ENCODE measurements around the gene NTM.
A peak's percentile ranks its signal among the peaks of the same experiment; 100 is the strongest.

Gene NTM

DNA sequence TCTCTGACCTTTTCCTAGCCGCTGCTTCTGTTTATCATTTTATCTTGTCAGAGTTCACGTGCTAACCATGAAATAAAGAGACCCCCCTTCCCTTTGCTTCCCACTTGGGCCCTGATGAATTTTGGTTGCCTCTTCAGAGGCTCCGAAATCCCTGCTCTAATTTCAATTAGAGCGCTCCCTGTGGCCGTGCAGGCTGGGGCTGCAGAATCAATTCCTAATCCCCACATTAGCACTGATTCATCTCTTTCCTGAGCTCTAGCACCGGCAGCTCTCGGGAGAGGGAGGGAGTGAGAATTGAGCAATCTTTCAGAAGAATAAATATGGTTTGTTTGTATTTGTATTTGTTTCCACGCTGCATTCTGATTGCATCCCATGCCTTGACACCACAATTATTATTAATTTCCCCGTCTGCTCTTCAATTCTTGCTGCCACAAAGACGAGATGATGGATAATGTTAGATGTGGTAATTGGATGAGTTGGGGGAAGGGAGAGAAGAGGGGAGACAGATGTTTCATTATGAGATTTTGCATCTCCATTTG is 76.9 kb downstream of the NTM start:
- 79% methylated on average over 5 of the region's 10 CpGs for WGBS
- H3K4me1 ChIP-seq (ENCODE audit: control insufficient read depth, insufficient read depth, low read depth, low read length): no peaks in the 10 kb centered on the region
- H3K4me2 ChIP-seq (ENCODE audit: low read length, poor library complexity, severe bottlenecking): no peak overlapping the region
- no peak overlapping the region for H3K4ac ChIP-seq (ENCODE audit: low read depth in 1 of 2, low read length in 2 of 2)
- no peak overlapping the region for H4K8ac ChIP-seq (ENCODE audit: low read length)
- no peak overlapping the region for H3K27ac ChIP-seq (ENCODE audit: low read length, poor library complexity, severe bottlenecking)
- H2BK15ac ChIP-seq (ENCODE audit: low read depth, poor library complexity, severe bottlenecking): no peak overlapping the region
- no peak overlapping the region for H3K18ac ChIP-seq (ENCODE audit: low read depth in 1 of 2, low read length in 2 of 2)
- DNase-seq: no peak
- H2BK120ac ChIP-seq (ENCODE audit: low read depth, low read length): no peak overlapping the region
- H3K14ac ChIP-seq (ENCODE audit: low read length in 2 of 2): no peak overlapping the region
- no peaks in the 10 kb centered on the region for H3K9me3 ChIP-seq (ENCODE audit: control insufficient read depth, low read length)
- H3K27me3 ChIP-seq (ENCODE audit: control insufficient read depth in 1 of 2, insufficient read depth in 1 of 2, low read length in 2 of 2): peaks cover 0 to under 1% of the 10 kb centered on the region in 2 experiments
- H3K79me1 ChIP-seq (replicated peaks; ENCODE audit: low read length, poor library complexity, severe bottlenecking): no peaks in the 10 kb centered on the region
- no peak overlapping the region for H2BK5ac ChIP-seq (ENCODE audit: low read depth, low read length, poor library complexity, severe bottlenecking)
- no peak overlapping the region for H3K23ac ChIP-seq (ENCODE audit: low read length in 2 of 2)
- no peak overlapping the region for H4K91ac ChIP-seq (ENCODE audit: low read length)
- no peak overlapping the region for H2BK12ac ChIP-seq (ENCODE audit: low read length in 2 of 2)
- no peak overlapping the region for H3K9ac ChIP-seq (ENCODE audit: low read length)
- no peak overlapping the region for H3K4me3 ChIP-seq (ENCODE audit: insufficient read depth in 1 of 2, low read depth in 1 of 2, low read length in 2 of 2)
- H2AFZ ChIP-seq (ENCODE audit: low read depth, low read length): no peak overlapping the region
- no peak overlapping the region for H2AK5ac ChIP-seq (ENCODE audit: low read length, severe bottlenecking)
- H3K36me3 ChIP-seq (ENCODE audit: control insufficient read depth in 1 of 2, insufficient read depth in 2 of 2, low read depth in 1 of 2, low read length in 2 of 2): no peaks in the 10 kb centered on the region

DNA sequence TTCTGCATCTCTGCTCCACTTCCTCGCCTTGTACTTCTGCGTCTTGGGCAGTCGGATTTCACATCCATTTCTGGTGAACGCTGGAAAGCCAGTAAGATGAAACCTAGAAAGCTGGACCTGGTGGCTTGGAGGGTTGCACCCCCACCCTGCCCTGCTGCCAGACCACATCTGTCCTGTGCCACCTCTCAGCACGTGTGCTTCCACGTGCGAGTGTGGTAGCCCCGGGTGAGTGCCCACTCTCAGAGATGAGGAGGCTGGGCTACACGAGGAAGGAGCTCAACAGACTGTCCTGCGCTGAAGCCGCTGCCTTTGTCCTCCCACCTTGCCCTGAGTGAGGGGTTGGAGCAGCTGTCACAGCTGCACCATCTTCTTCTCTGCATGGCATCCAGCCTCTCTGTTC is 77.5 kb downstream of the NTM start:
- H2BK15ac ChIP-seq (ENCODE audit: low read depth, poor library complexity, severe bottlenecking): no peak overlapping the region
- no peak overlapping the region for H3K18ac ChIP-seq (ENCODE audit: low read depth in 1 of 2, low read length in 2 of 2)
- no peak overlapping the region for H4K8ac ChIP-seq (ENCODE audit: low read length)
- no peak overlapping the region for H3K4me2 ChIP-seq (ENCODE audit: low read length, poor library complexity, severe bottlenecking)
- H2AFZ ChIP-seq (ENCODE audit: low read depth, low read length): no peak overlapping the region
- no peak for DNase-seq
- WGBS: 80% methylated on average over 11 of the region's 11 CpGs
- peak overlapping the region in 1 of 2 experiments; percentile 22 for H3K14ac ChIP-seq (ENCODE audit: low read length in 2 of 2)
- no peaks in the 10 kb centered on the region for H3K4me1 ChIP-seq (ENCODE audit: control insufficient read depth, insufficient read depth, low read depth, low read length)
- no peak overlapping the region for H2BK5ac ChIP-seq (ENCODE audit: low read depth, low read length, poor library complexity, severe bottlenecking)
- no peaks in the 10 kb centered on the region for H3K79me1 ChIP-seq (replicated peaks; ENCODE audit: low read length, poor library complexity, severe bottlenecking)
- no peak overlapping the region for H3K4me3 ChIP-seq (ENCODE audit: insufficient read depth in 1 of 2, low read depth in 1 of 2, low read length in 2 of 2)
- H3K9ac ChIP-seq (ENCODE audit: low read length): no peak overlapping the region
- no peak overlapping the region for H3K27ac ChIP-seq (ENCODE audit: low read length, poor library complexity, severe bottlenecking)
- peak overlapping the region; percentile 15 for H4K91ac ChIP-seq (ENCODE audit: low read length)
- no peak overlapping the region for H3K23ac ChIP-seq (ENCODE audit: low read length in 2 of 2)
- no peaks in the 10 kb centered on the region for H3K36me3 ChIP-seq (ENCODE audit: control insufficient read depth in 1 of 2, insufficient read depth in 2 of 2, low read depth in 1 of 2, low read length in 2 of 2)
- no peak overlapping the region for H2AK5ac ChIP-seq (ENCODE audit: low read length, severe bottlenecking)
- peaks cover 0 to 6% of the 10 kb centered on the region in 2 experiments for H3K27me3 ChIP-seq (ENCODE audit: control insufficient read depth in 1 of 2, insufficient read depth in 1 of 2, low read length in 2 of 2)
- H3K9me3 ChIP-seq (ENCODE audit: control insufficient read depth, low read length): no peaks in the 10 kb centered on the region
- no peak overlapping the region for H2BK120ac ChIP-seq (ENCODE audit: low read depth, low read length)
- no peak overlapping the region for H3K4ac ChIP-seq (ENCODE audit: low read depth in 1 of 2, low read length in 2 of 2)
- H2BK12ac ChIP-seq (ENCODE audit: low read length in 2 of 2): no peak overlapping the region

DNA sequence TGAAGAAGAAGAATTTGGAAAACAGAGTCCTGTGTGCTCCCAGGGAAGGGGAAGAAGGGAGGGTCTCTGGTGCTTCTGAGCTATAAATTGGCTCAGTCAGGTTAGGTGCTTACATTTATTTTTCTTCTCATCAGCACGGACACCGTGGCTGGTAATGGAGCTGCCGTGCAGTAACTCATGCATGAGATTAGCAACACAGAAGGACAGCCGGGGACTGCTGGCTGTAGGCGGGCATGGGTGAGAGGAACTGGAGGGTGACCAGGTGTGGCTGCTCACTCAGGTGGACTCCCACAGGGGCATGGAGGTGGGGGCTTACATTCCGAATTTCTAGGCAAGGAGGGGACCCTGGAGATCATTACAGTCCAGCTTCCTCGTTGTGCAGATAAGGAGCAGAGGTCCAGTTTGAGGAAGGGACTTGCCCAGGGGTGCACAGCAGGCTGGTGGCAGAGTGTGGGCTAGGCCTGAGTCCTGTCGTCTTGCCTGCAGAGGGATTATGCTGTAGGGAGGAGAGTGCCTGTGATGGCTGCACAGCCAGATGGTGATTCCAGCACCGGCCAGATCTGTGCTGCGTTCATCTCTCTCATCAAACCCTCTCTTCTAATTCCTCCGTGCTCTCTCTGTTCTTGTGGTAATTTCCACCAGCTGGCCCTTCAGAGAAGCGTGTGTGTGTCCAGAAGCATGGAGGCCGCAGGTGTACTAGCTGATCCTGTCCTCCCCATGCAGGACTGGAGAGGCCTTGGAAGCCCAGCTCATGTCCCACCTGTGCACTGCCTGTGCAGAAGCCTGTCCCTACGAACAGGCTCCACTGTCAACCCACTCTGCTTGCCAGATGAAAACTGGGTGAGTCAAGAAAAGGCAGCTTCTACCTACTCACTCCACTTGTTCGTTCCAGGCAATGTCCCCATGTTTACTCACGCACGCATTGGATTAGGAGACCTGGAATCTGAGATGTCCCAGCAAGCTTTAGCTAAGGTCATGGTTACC is 78.9 kb downstream of the NTM start:
- H2BK120ac ChIP-seq (ENCODE audit: low read depth, low read length): no peak overlapping the region
- no peak overlapping the region for H2BK12ac ChIP-seq (ENCODE audit: low read length in 2 of 2)
- no peak overlapping the region for H3K9ac ChIP-seq (ENCODE audit: low read length)
- H2BK5ac ChIP-seq (ENCODE audit: low read depth, low read length, poor library complexity, severe bottlenecking): no peak overlapping the region
- DNase-seq: no peak
- H3K4ac ChIP-seq (ENCODE audit: low read depth in 1 of 2, low read length in 2 of 2): no peak overlapping the region
- H3K14ac ChIP-seq (ENCODE audit: low read length in 2 of 2): no peak overlapping the region
- no peaks in the 10 kb centered on the region for H3K36me3 ChIP-seq (ENCODE audit: control insufficient read depth in 1 of 2, insufficient read depth in 2 of 2, low read depth in 1 of 2, low read length in 2 of 2)
- H2AFZ ChIP-seq (ENCODE audit: low read depth, low read length): no peak overlapping the region
- 80% methylated on average over 17 of the region's 17 CpGs for WGBS
- H3K27me3 ChIP-seq (ENCODE audit: control insufficient read depth in 1 of 2, insufficient read depth in 1 of 2, low read length in 2 of 2): peaks cover 0 to 13% of the 10 kb centered on the region in 2 experiments
- H3K18ac ChIP-seq (ENCODE audit: low read depth in 1 of 2, low read length in 2 of 2): no peak overlapping the region
- no peaks in the 10 kb centered on the region for H3K79me1 ChIP-seq (replicated peaks; ENCODE audit: low read length, poor library complexity, severe bottlenecking)
- no peaks in the 10 kb centered on the region for H3K4me1 ChIP-seq (ENCODE audit: control insufficient read depth, insufficient read depth, low read depth, low read length)
- H3K9me3 ChIP-seq (ENCODE audit: control insufficient read depth, low read length): no peaks in the 10 kb centered on the region
- no peak overlapping the region for H3K4me2 ChIP-seq (ENCODE audit: low read length, poor library complexity, severe bottlenecking)
- H4K8ac ChIP-seq (ENCODE audit: low read length): no peak overlapping the region
- H3K27ac ChIP-seq (ENCODE audit: low read length, poor library complexity, severe bottlenecking): no peak overlapping the region
- H2AK5ac ChIP-seq (ENCODE audit: low read length, severe bottlenecking): no peak overlapping the region
- H2BK15ac ChIP-seq (ENCODE audit: low read depth, poor library complexity, severe bottlenecking): no peak overlapping the region
- H3K23ac ChIP-seq (ENCODE audit: low read length in 2 of 2): no peak overlapping the region
- H4K91ac ChIP-seq (ENCODE audit: low read length): no peak overlapping the region
- H3K4me3 ChIP-seq (ENCODE audit: insufficient read depth in 1 of 2, low read depth in 1 of 2, low read length in 2 of 2): no peak overlapping the region

DNA sequence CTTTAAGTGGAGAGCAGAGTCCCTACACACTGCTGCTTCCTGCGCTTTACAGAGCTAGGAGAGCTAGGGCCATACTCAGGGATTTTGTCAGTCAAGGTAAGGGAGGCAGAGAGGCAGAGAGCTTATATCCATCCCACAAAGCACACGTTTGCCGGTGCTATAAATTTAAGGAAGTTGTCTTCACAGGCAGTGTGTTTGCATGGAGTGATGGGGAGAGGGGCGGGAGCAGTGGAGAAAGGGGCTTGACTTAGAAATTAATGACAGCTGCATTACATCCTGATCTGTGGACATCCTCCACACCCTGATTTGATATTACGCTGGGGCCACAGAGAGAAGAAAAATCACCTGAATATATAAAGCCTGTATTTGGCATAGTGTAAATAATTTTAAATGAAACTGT is 84.1 kb downstream of the NTM start:
- no peak overlapping the region for H2BK120ac ChIP-seq (ENCODE audit: low read depth, low read length)
- no peak overlapping the region for H3K23ac ChIP-seq (ENCODE audit: low read length in 2 of 2)
- no peak overlapping the region for H2AFZ ChIP-seq (ENCODE audit: low read depth, low read length)
- H4K8ac ChIP-seq (ENCODE audit: low read length): no peak overlapping the region
- H2BK5ac ChIP-seq (ENCODE audit: low read depth, low read length, poor library complexity, severe bottlenecking): no peak overlapping the region
- no peak overlapping the region for H3K4ac ChIP-seq (ENCODE audit: low read depth in 1 of 2, low read length in 2 of 2)
- H3K9ac ChIP-seq (ENCODE audit: low read length): no peak overlapping the region
- H3K14ac ChIP-seq (ENCODE audit: low read length in 2 of 2): no peak overlapping the region
- H2AK5ac ChIP-seq (ENCODE audit: low read length, severe bottlenecking): no peak overlapping the region
- no peak overlapping the region for H2BK15ac ChIP-seq (ENCODE audit: low read depth, poor library complexity, severe bottlenecking)
- no peak overlapping the region for H2BK12ac ChIP-seq (ENCODE audit: low read length in 2 of 2)
- no peak overlapping the region for H4K91ac ChIP-seq (ENCODE audit: low read length)
- DNase-seq: no peak
- no peaks in the 10 kb centered on the region for H3K79me1 ChIP-seq (replicated peaks; ENCODE audit: low read length, poor library complexity, severe bottlenecking)
- no peak overlapping the region for H3K4me2 ChIP-seq (ENCODE audit: low read length, poor library complexity, severe bottlenecking)
- WGBS: 70% methylated on average over 1 of the region's 5 CpGs
- H3K18ac ChIP-seq (ENCODE audit: low read depth in 1 of 2, low read length in 2 of 2): no peak overlapping the region
- H3K9me3 ChIP-seq (ENCODE audit: control insufficient read depth, low read length): no peaks in the 10 kb centered on the region
- no peaks in the 10 kb centered on the region for H3K4me1 ChIP-seq (ENCODE audit: control insufficient read depth, insufficient read depth, low read depth, low read length)
- peaks cover 0 to 16% of the 10 kb centered on the region in 2 experiments for H3K27me3 ChIP-seq (ENCODE audit: control insufficient read depth in 1 of 2, insufficient read depth in 1 of 2, low read length in 2 of 2)
- H3K36me3 ChIP-seq (ENCODE audit: control insufficient read depth in 1 of 2, insufficient read depth in 2 of 2, low read depth in 1 of 2, low read length in 2 of 2): no peaks in the 10 kb centered on the region
- no peak overlapping the region for H3K27ac ChIP-seq (ENCODE audit: low read length, poor library complexity, severe bottlenecking)
- H3K4me3 ChIP-seq (ENCODE audit: insufficient read depth in 1 of 2, low read depth in 1 of 2, low read length in 2 of 2): no peak overlapping the region

All from mesenchymal stem cell (in vitro differentiated cells and primary cell).